ENCODE data around the gene NINJ2.
"Not testable (repeated sequence)": the region's sequence is repeated elsewhere in the genome, so short reads cannot be mapped to it uniquely, and the experiment has no call there.

Gene NINJ2

DNA sequence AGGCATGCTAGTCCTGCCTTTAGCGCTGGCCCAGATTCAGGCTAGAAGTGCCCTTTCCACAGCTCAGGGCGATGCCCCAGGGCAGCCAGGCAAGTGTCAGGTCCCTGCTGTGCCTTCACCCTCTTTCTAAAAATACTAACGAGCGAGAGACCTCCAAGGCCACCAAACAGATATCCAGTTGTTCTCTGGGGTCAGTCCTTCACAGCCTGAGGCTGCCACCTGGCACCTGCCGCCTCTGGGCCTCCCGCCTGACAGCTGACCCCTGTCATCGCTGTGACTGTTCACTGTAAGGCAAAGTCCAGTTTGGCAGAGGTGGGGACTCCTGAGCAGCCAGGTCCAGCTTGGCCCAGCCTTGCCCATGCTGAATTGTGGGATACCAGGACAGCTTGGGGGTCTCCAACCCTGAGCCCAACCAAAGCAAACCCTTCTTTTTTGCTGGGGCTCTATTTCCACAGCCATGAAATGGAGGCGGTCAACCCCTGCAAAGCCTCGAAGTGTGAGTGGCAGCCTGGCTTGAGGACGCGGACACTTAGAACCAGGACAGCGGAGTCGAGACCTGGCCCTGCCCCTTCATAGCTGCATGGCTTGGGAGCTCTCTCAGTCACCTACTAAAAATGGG, 79.9 kb downstream of the NINJ2 start:
- no peak for DNase-seq

DNA sequence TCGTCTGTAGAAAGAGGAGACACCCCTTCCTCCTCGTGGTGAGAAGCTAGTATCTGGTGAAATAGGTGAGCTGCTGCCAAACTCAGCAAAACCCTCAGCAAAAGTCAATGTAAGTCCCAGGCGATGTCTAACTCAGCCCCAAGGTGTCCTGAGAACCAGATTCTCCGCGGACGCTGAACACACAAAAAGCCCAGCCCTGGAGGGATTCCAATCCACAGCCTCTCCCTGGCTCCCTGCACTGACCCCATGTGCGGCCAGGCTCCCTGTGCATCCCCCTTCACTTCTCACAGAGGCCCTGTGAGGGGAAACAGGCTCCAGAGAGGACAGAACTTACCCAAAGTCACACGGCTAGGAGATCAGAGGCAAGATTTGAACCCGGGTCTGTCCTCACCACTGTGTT, 81.5 kb downstream of the NINJ2 start:
- no peak for DNase-seq

DNA sequence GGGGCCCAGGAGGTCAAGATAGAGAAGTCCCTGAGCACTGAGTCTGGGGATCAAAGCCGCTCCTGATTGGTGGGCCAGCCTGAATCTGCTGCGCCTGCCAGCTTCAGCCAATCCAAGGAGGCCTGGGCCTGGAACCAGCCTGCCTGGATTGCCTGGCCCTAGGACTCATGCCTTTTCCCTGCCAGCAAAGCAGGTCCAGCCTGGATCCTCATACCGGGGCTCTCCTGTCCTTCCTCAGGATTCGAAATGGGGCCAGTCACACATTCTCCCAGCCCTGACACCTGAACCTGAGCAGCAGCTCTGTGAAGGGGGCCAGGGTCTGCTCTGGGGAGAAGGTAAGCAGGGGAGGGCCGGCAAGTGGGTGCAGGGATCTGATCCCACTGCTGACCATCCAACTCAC, 81.9 kb downstream of the NINJ2 start:
- no peak for DNase-seq

DNA sequence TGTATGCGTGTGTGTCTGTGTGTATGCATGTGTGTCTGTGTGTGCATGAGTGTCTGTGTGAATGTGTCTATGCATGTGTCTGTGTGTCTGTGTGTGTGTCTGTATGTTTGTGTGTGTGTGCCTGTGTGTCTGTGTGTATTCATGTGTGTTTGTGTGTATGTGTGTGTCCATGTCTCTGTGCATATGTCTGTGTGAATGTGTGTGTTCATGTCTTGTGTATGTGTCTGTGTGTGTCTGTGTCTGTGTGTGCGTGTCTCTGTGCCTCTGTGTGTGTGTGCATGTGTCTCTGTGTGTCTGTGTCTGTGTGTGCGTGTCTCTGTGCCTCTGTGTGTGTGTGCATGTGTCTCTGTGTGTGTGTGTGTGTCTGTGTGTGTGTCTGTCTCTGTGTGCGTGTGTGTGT, 82.4 kb downstream of the NINJ2 start:
- DNase-seq: no peak

DNA sequence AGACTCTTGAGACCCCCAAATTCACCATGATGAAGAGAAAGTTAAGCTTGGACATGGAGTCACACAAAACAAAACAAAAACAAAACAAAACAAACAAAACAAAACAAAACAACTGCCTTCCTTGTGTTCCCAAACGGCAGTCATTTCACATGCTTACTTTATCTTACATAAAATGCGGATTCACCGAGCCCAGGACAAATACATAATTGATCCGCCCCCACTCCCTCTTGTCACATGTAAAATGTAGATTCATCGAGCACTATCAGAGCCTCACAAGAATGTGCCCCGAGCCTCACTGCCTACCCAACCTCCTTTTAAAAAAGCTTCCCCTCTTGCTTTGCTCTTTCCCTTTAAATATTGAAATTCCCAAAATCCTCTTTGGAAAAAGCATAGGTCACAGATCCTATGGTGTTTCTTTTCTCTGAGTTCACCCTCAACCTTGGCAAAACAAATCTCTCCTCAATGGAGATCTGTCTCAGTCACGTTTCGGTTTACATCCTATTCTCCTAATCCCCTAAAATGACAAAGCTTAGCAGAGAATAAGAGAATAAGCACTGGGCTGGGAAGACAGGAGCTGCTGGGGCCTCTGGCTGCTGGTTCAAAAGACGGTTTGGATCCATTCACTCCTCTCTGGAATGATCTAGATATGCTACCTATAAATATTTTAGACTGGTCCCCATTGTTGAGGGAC, 83.7 kb downstream of the NINJ2 start:
- no peak for DNase-seq

DNA sequence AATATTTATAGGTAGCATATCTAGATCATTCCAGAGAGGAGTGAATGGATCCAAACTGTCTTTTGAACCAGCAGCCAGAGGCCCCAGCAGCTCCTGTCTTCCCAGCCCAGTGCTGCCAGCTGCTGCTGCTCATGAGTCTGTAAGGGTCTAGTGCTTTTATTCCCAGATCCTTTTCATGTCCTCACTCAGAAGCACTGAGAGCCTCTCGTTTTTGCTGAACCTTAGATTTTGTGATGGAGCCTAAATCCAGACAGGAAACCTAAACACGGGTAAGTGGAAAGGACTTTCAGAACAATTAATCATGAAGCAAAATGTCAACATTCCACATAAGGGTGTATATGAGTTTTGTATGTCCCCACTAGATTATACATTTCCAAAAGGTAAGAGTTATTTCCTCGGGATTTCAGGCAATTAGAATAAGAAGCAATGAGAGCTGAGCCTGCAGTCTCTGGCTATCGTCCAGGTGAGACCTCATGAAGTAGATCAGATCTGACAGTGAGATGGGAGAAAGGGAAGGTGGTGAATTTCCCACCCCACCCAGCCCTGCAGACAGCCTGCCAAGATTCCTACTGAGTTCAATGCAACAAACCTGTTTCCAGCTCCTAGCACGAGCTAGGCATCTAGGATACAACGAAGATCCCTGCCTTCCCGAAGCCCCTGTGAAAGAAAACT, 84.4 kb downstream of the NINJ2 start:
- peak; percentile 39 for DNase-seq

DNA sequence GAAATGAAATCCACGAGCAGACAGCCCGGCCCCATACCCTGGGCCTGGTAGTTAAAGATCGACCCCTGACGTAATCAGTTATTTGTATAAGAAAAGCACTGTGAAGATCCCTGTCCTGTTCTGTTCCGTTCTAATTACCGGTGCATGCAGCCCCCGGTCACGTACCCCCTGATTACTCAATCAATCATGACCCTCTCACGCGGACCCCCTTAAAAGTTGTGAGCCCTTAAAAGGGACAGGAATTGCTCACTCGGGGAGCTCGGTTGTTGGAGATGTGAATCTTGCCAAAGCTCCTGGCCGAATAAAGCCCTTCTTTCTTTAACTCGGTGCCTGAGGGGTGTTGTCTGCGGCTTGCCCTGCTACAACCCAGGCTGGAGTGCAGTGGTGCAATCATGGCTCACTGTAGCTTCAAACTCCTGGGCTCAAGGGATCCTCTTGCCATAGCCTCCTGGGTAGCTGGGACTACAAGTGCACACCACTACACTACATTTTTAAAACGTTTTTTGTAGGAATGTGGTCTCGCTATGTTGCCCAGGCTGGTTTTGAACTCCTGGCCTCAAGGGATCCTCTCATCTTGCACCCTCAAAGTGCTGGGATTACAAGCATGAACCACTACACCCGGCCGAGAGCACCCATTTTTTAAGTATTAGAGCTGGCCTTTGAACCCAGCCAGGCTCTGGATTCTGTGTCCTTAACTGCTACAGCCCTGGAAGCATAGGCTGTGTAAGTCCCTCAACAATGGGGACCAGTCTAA, 85.1 kb downstream of the NINJ2 start:
- DNase-seq: not testable (repeated sequence)

DNA sequence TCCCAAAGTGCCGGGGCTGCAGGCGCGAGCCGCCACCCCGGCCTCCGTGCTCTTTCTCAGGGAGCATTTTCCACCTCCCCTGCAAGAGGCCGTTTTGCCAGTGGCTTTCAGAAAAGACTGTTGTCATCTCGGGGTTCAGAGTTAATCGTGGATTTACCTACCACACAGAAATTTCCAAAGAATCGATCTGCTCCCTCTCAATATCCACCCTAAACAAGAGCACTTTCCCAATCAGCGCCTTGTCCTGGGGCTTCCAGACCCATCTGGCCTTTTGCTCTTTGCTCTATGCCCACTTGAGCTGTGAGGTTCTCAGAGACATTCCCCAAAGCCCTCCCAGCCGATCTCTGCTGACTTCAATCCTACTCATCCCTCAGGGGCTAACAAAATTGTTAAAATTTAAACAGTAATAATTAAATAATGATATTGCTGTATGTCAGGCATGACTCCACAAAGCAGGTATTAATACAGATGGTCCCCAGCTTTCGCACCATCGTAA, 86.6 kb downstream of the NINJ2 start:
- no peak for DNase-seq

DNA sequence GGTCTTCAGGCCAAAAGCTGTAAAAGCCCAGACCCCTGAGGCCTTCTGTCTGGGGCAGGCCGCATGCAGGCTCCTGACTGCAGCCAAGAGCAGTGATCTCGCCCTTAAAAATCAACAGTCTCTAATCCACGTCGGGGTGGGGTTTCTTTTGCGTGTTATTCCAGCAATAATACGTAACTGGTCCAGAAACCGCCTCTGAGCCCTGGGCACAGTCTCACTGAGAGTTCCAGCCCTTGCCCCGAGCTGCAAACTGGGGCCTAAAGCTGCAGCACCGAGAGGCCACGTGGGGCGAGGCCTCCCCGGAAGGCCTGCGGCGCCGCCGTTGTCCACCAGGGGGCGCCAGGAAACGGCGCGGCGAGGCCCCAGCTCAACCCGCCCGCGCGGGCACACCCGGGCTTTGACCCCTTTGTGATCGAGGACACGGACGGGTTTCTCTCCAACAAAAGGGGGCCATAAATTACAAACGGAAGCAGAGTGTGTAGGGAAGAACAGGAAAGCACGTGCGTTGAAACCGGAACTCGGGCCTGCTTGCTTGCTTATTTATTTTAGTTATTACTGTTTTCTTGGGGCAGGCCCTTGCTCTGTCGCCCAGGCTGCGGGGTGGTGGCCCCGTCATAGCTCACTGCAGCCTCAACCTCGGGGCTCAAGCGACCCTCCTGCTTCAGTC, 87.2 kb downstream of the NINJ2 start:
- peak; percentile 91 for DNase-seq

DNA sequence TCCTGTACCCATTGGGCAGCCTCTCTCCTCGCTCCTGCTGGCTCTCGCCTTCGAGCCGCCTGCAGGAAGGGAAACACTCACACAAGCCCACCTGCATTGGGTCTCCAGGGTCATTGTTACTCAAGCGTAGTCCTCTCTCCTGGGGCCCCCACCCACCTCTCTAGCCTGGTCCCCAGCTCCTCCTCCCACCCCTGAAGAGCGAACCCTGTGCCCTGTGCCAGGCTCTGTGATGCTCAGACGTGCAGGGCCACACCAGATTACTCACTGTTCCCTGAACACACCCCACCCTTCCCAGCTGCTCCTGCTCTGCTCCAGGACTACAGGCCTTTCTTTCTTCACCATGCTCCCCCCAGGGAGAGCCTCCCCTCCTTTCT, 88.1 kb downstream of the NINJ2 start:
- DNase-seq: no peak

DNA sequence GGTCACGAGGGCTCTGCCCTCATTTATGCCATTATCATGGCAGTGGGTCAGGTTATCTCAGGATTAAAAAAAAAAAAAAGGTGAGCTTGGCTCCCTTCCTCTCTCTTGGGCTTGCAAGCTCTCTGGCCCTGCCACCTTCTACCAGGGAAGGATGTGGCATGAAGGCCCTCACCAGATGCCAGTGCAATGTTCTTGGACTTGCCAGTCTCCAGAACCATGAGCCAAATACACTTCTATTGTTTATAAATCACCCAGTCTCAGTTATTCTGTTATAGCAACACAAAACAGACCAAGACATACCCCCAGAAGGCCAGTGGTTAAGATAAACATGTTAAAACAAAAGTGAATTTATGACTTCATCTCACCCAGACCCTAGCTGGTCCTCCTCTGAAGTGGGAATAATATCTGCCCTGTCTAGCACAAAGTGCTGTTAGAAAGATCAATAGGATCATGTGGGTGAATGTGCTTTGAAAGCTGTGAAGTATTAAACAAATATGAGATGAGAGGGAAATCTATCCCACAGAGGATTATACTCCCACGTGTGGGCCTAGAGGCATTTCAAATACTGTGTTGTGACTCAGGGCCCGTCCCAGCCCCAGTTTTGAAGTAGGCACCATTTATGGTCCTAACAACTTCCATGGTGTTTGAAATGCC, 88.6 kb downstream of the NINJ2 start:
- no peak for DNase-seq

DNA sequence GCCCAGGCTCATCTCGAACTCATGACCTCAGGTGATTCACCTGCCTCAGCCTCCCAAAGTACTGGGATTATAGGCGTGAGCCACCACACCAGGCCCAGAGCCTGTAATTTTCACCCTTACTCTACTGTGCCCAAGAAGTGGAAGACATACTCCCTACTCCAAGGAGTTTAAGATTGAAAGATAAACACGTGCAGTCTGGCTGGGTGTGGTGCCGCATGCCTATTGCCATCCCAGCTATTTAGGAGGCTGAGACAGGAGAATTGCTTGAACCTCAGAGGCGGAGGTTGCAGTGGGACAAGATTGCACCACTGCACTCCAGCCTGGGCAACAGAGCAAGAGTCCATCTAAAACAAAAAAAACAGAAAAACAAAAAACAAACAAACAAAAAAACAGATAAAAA, 90.0 kb downstream of the NINJ2 start:
- no peak for DNase-seq

DNA sequence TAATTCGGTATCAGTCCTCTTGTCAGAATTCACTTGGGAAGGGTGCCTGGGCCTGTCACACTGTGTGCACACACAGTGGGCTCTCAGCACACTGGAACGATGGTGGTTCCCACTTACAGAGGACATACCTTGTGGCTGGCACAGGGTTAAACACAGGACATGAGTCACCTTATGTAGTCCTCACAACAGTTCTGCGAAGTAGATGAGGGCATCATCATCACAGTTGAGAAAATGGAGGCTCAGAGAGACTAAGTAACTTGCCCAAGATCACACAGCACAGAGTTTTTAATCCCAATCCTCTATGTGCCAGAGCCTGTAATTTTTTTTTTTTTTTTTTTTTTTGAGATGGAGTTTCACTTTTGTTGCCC, 90.7 kb downstream of the NINJ2 start:
- DNase-seq: no peak

DNA sequence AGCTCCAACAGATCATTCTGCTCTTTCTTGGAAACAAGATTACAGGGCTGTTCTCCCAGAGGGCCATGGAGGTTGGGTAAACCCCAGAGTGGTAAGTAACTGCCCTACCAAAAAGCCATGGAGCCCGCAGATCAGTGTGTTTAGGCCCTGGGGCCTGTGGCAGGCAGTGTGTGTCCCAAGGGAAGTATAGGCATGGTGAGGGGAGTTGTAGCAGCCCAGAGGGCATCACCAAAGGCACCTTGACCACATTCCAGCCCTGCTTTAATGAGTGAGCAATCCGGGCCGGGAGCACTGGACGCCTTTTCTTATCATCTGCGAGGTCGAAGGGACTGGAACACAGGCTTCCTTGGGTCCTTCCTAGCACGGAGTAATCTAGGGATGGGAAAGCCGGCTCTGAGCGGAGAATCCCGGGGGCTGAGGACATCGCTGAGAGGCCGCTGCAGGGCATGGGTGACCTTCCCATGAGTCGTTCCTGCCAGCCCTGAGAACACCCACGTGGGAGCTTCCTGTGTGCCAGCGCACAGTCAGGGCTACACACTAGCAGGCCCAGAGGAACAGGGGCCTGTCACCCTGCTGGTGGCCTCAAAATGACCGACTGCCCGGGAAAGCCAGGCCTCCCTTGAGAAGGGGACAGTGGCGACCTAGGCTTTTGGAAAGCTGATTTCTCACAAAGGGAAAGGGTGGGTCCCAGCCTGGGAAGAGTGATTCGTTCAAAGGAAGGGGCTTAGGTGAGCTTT, 91.3 kb downstream of the NINJ2 start:
- DNase-seq: no peak

DNA sequence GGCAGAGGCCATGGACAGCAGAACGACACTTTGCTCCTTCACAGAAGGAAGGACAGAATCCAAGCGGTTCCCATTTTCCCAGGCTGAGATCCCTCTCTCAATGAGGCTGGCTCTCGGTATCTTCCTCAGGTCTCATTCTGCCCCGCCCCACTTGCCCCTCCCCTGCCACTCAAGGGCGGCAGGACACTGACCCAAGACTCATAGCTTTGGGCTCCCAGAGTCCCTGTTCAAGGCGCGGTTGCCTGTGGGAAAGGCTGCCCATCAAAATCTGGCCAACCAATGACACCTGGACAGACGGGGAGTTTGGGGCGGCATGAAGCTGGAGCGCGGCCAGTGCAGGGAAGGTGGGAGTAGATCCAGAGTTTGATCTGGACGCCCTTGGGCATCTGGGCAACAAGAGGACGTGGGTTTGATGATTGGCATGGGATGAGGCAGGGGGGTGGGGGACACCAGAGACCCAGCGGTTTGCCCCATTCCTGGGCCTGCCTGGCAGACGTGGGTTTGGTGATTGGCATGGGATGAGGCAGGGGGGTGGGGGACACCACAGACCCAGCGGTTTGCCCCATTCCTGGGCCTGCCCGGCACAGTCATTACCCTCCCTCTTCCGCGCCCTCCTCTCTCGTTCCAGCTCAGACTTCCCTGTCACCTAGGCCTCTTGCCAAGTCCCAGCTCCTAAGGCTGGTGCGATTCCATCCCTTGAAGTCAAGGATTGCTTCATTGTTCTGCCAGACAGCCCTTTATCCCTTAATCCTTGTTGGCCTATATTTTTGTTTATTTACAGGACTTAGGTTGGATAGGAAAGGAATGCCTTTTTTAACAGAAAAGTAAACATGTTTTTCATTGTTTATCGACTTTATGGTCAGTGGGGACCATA, 92.1 kb downstream of the NINJ2 start:
- peak; percentile 39 for DNase-seq

DNA sequence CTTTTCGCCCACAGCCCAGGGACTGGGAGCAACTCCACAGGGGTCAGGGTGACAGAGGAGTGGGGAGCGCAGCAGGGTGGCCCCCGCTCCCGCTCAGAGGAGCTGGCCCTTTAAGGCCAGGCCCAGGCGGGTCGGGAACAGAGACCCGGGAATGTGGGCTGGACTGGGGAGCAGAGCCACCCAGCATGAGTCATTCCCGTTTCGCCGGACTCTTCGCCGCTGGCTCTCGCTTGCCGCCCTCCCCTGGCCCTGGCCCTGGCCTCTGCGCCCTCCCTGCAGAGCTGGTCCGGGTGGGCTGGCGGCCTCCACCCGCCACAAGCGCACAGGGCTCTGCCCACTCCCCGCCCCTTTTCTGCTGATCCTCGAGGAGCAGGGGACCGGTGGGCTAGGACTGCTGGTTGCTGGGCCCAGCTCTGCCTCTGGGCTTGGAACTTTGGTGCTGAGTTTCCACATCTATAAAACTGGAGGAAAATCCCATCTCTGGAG, 92.8 kb downstream of the NINJ2 start:
- peak; percentile 68 for DNase-seq

DNA sequence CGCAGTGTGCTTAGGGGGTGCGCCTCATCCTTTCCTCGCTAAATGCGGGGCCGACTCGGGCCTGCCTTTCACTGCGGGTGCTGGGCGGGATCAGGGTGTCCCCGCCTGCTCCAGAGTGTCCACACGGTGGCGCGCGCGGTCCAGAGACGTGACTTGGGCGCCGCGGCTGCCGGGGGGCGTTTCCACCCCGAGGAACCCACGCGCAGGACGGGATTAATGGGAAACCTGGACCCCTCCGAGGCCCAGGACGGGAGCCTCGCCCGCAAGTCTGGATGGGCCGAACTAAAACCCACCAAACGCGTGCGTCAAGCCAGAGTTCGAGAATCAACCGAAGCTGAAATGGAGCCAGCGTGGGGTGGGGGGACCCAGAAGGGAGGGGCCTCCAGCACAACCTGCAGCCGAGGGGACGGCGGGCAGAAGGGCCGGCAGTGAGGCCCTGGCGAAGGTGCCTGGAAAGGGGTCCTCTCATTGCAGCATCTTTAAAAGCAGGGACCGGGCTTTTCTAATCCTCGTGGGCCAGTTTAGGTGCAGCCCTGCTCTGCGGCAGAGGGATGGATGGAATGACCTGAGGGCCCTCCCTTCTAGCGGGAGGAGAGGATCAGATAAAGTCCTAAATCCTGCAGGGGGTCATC, 93.3 kb downstream of the NINJ2 start:
- peak; percentile 95 for DNase-seq

DNA sequence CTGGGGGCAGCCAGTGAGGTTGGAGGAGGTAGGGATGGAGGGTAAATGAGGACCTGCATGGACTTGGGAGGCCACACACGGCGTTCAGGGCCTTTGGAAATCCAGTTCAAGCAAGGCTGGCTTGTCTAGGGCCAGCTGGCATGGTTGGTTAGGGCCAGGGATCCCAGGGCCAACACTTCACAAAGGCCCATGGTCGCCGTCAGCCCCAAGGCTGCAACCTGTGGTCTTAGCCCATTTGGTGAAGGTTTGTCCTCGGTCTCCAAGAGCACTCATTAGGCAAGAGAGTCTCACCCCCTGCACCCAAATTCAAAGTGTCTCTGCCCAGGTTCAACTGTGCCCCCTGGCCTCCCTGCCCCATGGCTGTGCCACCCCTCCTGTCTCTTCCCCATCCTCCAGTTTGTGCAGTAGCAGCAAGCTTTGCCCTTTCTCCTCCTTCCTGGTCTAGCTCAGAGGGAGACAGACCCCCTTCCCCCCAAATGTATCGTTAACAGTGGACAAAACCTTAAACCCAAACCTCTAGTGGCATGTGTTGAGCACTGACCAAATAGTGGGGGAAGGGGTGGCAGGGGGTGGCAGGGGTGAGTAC, 94.1 kb downstream of the NINJ2 start:
- no peak for DNase-seq

DNA sequence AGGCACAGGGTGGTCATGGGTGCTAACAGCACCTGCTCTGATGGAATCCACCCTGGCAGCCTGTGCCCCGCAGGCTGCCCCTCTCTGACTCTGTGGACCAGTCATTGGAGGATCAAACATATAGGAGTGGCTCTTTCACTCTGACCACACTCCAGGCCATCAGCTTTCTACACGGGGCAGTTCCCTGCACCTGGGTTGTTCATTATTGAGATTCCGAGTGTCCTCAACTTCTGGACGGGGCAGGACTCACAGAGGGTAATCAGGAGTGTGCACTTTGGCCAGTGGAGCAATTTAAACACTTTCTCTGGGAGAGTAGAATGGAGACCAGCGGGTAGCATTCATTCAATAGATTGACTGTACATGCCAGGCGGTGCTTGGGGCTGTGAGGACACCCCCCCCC, 94.8 kb downstream of the NINJ2 start:
- DNase-seq: no peak
